Esophagus muscularis mucosa (tissue), 4 donors: Measurements from ENCODE around the gene SMIM11.

Experiments used
- EP300 ChIP-seq: sonication (generic); formaldehyde crosslinking; IDR thresholded peaks from one replicate; pipeline ENCODE4 v1.6.1; 2017; ENCODE audit warnings: antibody characterized with exemption
- POLR2A ChIP-seq: fragments of 450-650 bp; IDR thresholded peaks from one replicate; pipeline ENCODE4 v1.6.1; 2017; ENCODE audit warnings: antibody characterized with exemption, moderate library complexity, mild to moderate bottlenecking, low read depth
- POLR2AphosphoS5 ChIP-seq, 2 donors: sonication (generic); formaldehyde crosslinking; IDR thresholded peaks; one replicate each; pipeline ENCODE4 v1.6.1; 2017; ENCODE audit warnings: antibody characterized with exemption in 2 of 2
- TF ChIP-seq, protein P1 (sequence below), 3 experiments: fragments of 200-600 bp in 2 of 3; fragments of 450-650 bp in 1 of 3; sonication (generic) in 2 of 3; IDR thresholded peaks; one replicate each; pipeline ENCODE4 v1.5.1; 2017 to 2019; ENCODE audit warnings: antibody characterized with exemption in 3 of 3, mild to moderate bottlenecking in 2 of 3, moderate library complexity in 1 of 3

DNA sequence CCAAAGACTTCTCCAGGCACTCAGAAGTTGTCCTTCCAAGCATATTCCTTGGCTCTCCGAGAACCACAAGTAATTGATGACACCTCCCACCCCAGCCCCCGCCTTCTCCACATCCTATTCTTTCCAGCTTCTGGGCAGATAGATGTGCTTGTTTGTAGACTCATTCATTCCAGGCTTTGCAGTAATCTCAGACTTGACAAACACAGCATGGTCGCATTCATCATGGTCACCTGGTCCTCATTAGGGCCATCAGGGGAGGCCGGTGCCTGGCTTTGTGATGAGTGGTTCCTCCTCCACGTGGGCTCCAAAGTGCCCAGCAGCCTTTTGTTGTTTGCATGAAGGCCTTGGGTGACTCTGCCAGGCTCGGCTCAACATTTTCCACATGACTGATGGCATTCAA, 40.0 kb upstream of the SMIM11 start:
- TF ChIP-seq, protein P1, sequence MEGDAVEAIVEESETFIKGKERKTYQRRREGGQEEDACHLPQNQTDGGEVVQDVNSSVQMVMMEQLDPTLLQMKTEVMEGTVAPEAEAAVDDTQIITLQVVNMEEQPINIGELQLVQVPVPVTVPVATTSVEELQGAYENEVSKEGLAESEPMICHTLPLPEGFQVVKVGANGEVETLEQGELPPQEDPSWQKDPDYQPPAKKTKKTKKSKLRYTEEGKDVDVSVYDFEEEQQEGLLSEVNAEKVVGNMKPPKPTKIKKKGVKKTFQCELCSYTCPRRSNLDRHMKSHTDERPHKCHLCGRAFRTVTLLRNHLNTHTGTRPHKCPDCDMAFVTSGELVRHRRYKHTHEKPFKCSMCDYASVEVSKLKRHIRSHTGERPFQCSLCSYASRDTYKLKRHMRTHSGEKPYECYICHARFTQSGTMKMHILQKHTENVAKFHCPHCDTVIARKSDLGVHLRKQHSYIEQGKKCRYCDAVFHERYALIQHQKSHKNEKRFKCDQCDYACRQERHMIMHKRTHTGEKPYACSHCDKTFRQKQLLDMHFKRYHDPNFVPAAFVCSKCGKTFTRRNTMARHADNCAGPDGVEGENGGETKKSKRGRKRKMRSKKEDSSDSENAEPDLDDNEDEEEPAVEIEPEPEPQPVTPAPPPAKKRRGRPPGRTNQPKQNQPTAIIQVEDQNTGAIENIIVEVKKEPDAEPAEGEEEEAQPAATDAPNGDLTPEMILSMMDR (IDR thresholded peaks at IDR 0.05) = no peak
- TF ChIP-seq POLR2A (no peak), POLR2AphosphoS5 (IDR thresholded peaks at IDR 0.05) (no peak), EP300 (no peak)
